OCI-LY1 (cell line): ENCODE data around the gene HSPA12A.

Source experiments
- CTCF ChIP-seq: fragments of 200-600 bp; sonication (generic), shearing (Covaris generic); IDR thresholded peaks from 2 replicates; pipeline ENCODE4 v1.5.1; 2017; ENCODE audit warnings: mild to moderate bottlenecking, antibody characterized with exemption, low read length, moderate library complexity, mixed read lengths
- EZH2 ChIP-seq: fragments of 200-600 bp; sonication (generic), shearing (Covaris generic); IDR thresholded peaks from 2 replicates; pipeline ENCODE4 v1.8.0; 2017; ENCODE audit warnings: borderline replicate concordance, mixed run types, mild to moderate bottlenecking, antibody characterized with exemption, low read length, moderate library complexity, mixed read lengths

GRCh38 chr10:116756277-116756676 lies 13.9 kb upstream of the HSPA12A start:
- TF ChIP-seq CTCF (no peak), EZH2 (no peak)
